ENCODE measurements around the gene ANKHD1.

ANKHD1 gene

DNA sequence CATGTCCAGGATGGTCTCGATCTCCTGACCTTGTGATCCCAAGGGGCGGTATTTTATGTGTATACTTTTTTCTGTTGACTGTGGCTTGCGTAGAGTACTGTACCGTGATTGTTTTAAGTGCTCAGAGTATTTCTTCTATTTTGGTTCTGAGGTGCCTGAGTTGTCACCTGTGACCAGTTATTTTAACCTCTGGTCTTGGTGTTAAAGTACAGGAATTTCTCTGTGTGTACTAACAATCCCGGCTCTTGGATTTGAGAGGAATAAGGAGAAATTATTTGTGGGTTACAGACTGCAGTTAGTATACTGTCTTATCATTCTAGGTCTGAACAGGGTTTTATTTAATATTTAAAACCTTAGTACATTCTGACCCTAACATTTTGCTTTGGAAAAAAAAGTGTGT lies 2.0 kb downstream of the ANKHD1 start:
- H4K20me1 ChIP-seq (ENCODE audit: insufficient read depth, low read length): peaks cover 45% of the 10 kb centered on the region
- peak overlapping the region; percentile 27; the same call in 1 of the 2 replicates for H3K9ac ChIP-seq (ENCODE audit: low read length)
- H3K27me3 ChIP-seq (ENCODE audit: low read depth, low read length): no peaks in the 10 kb centered on the region
- H3K36me3 ChIP-seq (replicated peaks; ENCODE audit: low read depth, low read length): no peaks in the 10 kb centered on the region
- H3K27ac ChIP-seq (ENCODE audit: low read length): no peak overlapping the region
- peaks cover 88% of the 10 kb centered on the region for H3K79me2 ChIP-seq (ENCODE audit: low read length)
- peak overlapping the region; percentile 99 for H3K4me3 ChIP-seq (ENCODE audit: low read length)
- H3K4me2 ChIP-seq (ENCODE audit: low read length): peak overlapping the region; percentile 84
- H2AFZ ChIP-seq (ENCODE audit: low read depth, low read length): no peak overlapping the region
- peaks cover 20% of the 10 kb centered on the region for H3K4me1 ChIP-seq (ENCODE audit: low read length)
- no peaks in the 10 kb centered on the region for H3K9me3 ChIP-seq (ENCODE audit: insufficient read depth, low read length)
- TF ChIP-seq EZH2phosphoT487 (IDR thresholded peaks at IDR 0.05; ENCODE audit: low read depth): no peak
- TF ChIP-seq, protein P1, sequence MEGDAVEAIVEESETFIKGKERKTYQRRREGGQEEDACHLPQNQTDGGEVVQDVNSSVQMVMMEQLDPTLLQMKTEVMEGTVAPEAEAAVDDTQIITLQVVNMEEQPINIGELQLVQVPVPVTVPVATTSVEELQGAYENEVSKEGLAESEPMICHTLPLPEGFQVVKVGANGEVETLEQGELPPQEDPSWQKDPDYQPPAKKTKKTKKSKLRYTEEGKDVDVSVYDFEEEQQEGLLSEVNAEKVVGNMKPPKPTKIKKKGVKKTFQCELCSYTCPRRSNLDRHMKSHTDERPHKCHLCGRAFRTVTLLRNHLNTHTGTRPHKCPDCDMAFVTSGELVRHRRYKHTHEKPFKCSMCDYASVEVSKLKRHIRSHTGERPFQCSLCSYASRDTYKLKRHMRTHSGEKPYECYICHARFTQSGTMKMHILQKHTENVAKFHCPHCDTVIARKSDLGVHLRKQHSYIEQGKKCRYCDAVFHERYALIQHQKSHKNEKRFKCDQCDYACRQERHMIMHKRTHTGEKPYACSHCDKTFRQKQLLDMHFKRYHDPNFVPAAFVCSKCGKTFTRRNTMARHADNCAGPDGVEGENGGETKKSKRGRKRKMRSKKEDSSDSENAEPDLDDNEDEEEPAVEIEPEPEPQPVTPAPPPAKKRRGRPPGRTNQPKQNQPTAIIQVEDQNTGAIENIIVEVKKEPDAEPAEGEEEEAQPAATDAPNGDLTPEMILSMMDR (IDR thresholded peaks at IDR 0.05; ENCODE audit: low read depth, low read length): no peak

DNA sequence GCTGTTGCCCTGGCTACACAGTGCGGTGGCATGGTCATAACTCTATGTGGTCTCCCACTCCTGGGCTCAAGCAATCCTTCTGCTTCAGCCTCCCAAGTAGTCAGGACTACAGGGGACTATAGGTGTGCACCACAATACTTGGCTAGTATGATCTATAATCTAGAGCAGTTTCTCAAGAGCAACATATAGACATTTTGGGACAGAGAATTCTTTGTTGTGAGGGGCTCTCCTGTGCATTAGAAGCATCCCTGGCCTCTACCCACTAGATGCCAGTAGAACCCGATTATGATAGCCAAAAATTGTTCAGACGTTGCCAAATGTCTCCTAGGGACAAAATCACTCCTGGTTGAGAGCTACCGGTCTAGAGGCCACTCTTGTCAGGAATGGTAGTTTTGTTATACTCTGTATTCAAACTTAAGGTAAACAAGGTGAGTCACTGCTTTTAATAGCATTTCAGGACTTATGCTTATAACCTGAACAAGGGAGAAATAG lies 7.2 kb downstream of the ANKHD1 start:
- H3K27ac ChIP-seq (ENCODE audit: low read length): no peak overlapping the region
- no peaks in the 10 kb centered on the region for H3K36me3 ChIP-seq (replicated peaks; ENCODE audit: low read depth, low read length)
- H3K27me3 ChIP-seq (ENCODE audit: low read depth, low read length): no peaks in the 10 kb centered on the region
- no peaks in the 10 kb centered on the region for H3K9me3 ChIP-seq (ENCODE audit: insufficient read depth, low read length)
- no peak overlapping the region for H2AFZ ChIP-seq (ENCODE audit: low read depth, low read length)
- peaks cover 100% of the 10 kb centered on the region for H3K79me2 ChIP-seq (ENCODE audit: low read length)
- no peak for TF ChIP-seq EZH2phosphoT487 (IDR thresholded peaks at IDR 0.05; ENCODE audit: low read depth)
- TF ChIP-seq, protein P1 (IDR thresholded peaks at IDR 0.05; ENCODE audit: low read depth, low read length): no peak
- H3K4me2 ChIP-seq (ENCODE audit: low read length): no peak overlapping the region
- peaks cover 60% of the 10 kb centered on the region for H4K20me1 ChIP-seq (ENCODE audit: insufficient read depth, low read length)
- peaks cover 10% of the 10 kb centered on the region for H3K4me1 ChIP-seq (ENCODE audit: low read length)
- no peak overlapping the region for H3K4me3 ChIP-seq (ENCODE audit: low read length)
- no peak overlapping the region for H3K9ac ChIP-seq (ENCODE audit: low read length)

DNA sequence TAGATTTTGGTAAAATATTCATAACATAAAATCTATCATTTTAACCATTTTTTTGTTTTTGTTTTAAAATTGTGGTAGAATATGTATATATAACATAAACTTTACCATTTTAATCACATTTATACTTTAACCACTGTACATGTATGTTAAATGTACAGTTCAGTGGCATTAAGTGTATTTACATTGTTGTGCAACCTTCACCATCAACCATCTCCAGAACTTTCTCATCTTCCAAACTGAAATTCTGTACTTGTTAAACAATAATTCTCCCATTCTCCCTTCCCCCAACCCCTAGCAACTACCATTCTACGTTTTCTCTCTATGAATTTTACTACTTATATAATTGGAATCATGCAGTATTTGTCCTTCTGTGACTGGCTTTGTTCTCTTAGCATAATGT lies 11.6 kb downstream of the ANKHD1 start:
- H3K4me2 ChIP-seq (ENCODE audit: low read length): no peak overlapping the region
- no peak for TF ChIP-seq EZH2phosphoT487 (IDR thresholded peaks at IDR 0.05; ENCODE audit: low read depth)
- TF ChIP-seq, protein P1 (IDR thresholded peaks at IDR 0.05; ENCODE audit: low read depth, low read length): no peak
- no peaks in the 10 kb centered on the region for H3K36me3 ChIP-seq (replicated peaks; ENCODE audit: low read depth, low read length)
- H3K9ac ChIP-seq (ENCODE audit: low read length): no peak overlapping the region
- no peaks in the 10 kb centered on the region for H3K9me3 ChIP-seq (ENCODE audit: insufficient read depth, low read length)
- peaks cover 45% of the 10 kb centered on the region for H4K20me1 ChIP-seq (ENCODE audit: insufficient read depth, low read length)
- H3K27me3 ChIP-seq (ENCODE audit: low read depth, low read length): no peaks in the 10 kb centered on the region
- no peak overlapping the region for H3K27ac ChIP-seq (ENCODE audit: low read length)
- no peak overlapping the region for H3K4me3 ChIP-seq (ENCODE audit: low read length)
- peaks cover 98% of the 10 kb centered on the region for H3K79me2 ChIP-seq (ENCODE audit: low read length)
- H2AFZ ChIP-seq (ENCODE audit: low read depth, low read length): no peak overlapping the region
- H3K4me1 ChIP-seq (ENCODE audit: low read length): 0 out of 2 replicates have a peak, but pooled peaks cover 2% of the 10 kb centered on the region

DNA sequence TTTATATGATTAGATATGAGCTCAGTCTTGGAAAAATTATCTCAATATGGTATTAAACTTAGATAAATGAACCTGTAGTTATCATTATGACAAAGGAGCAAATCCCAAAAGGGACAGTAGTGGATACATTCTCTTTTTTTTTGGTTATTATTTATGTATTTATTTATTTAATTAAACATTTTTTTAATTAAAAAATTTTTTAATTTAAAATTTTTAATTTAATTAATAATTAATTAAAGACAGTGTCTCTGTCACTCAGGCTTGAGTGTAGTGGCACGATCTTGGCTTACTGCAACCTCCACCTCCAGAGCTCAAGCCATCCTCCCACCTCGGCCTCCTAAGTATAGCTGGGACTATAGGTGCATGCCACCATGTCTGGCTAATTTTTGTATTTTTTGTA lies 15.6 kb downstream of the ANKHD1 start:
- Histone ChIP-seq H3K79me2 (ENCODE audit: low read length) (peaks cover 96% of the 10 kb centered on the region), H2AFZ (ENCODE audit: low read depth, low read length) (no peak overlapping the region), H3K4me3 (ENCODE audit: low read length) (no peak overlapping the region), H3K36me3 (replicated peaks; ENCODE audit: low read depth, low read length) (no peaks in the 10 kb centered on the region), H3K9me3 (ENCODE audit: insufficient read depth, low read length) (no peaks in the 10 kb centered on the region), H3K4me1 (ENCODE audit: low read length) (no peaks in the 10 kb centered on the region), H3K27ac (ENCODE audit: low read length) (no peak overlapping the region), H3K9ac (ENCODE audit: low read length) (no peak overlapping the region), H4K20me1 (ENCODE audit: insufficient read depth, low read length) (peaks cover 52% of the 10 kb centered on the region), H3K4me2 (ENCODE audit: low read length) (no peak overlapping the region), H3K27me3 (ENCODE audit: low read depth, low read length) (no peaks in the 10 kb centered on the region)
- no peak for TF ChIP-seq EZH2phosphoT487 (IDR thresholded peaks at IDR 0.05; ENCODE audit: low read depth)
- TF ChIP-seq, protein P1 (IDR thresholded peaks at IDR 0.05; ENCODE audit: low read depth, low read length): no peak
